Activated CD8-positive, alpha-beta memory T cell treated with anti-CD3 and anti-CD28 coated beads for 48 hours (primary cell): Measurements from ENCODE around the gene HK1.

Experiments
- DNase-seq, 3 experiments: peaks; one replicate each; pipeline ENCODE4 v3.0.0-alpha.2; 2020; ENCODE audit warnings: low read depth in 2 of 3, low spot score in 2 of 3

The HK1 gene

DNA sequence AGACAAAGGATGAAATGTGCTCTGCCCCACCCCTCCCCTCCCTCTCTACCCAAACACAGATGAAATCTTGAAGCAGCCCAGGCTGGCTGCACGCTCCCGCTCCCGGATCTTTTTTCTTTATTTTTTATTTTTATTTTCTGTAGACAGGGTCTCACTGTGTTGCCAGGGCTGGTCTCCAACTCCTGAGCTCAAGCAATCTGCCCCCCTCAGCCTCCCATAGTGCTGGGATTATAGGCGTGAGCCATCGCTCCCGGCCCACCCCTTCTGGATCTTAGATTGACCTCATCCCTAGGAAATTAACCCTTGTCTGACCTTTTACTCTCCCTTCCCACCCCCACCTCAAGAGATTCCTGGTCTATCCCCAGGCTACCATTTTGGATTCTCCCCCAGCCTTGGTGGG, 124.1 kb downstream of the HK1 start:
- DNase-seq: no peak

DNA sequence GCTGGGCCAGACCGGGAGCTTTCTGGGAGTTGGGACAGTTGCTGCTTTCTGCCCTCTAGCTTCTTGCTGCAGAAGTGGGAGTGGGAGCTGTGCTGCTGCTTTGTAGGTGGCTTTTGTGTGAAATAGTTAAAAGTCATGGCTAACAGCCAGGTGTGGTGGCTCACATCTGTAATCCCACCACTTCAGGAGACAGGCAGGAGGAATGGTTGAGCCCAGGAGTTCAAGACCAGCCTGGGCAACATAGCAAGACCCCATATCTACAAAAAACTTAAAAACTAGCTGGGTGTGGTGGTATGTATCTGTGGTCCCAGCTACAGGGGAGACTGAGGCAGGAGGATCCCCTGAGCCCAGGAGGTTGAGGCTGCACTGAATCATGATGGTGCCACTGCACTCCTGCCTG, 124.8 kb downstream of the HK1 start:
- DNase-seq: no peak

DNA sequence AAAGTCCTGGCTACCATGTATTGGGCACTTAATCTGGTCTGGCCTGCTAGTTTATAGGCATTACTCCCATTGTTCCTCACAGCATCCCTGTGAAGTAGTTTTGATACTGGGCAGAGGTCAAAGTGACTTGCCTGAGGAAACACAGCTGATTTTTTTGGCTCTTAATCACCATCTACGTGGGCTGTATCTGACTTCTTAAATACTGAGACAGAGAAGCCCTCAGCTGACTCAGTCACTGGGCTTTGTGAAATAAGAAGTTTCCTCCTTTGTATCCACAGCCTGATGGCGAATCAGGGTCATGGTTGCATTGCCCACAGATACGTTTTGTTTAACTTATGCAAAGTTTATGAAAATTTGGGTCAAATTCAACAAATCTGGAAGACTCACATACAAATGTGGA, 125.2 kb downstream of the HK1 start:
- no peak for DNase-seq

DNA sequence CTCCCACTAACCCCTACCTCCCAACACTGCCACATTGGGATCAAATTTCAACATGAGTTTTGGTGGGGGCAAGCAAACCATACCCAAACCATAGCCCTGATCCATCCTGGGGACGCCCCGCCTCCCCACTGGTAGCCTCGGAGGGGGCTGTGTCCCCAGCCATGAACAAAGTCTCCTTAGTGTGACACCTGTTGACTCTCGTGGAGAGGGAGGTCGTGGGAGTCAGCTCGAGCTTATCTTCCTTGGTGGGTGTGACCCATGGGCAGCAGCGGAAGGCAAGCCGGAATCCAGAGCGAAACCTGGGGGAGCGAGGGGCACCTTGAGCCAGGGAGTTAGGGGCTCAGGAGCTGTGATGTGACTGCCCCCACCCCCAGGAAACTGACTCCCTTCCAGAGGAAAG, 126.5 kb downstream of the HK1 start:
- no peak for DNase-seq

GRCh38 chr10:69405221-69405620, 126.9 kb downstream of the HK1 start:
- no peak for DNase-seq

GRCh38 chr10:69406302-69406811, 128.1 kb downstream of the HK1 start:
- no peak for DNase-seq

DNA sequence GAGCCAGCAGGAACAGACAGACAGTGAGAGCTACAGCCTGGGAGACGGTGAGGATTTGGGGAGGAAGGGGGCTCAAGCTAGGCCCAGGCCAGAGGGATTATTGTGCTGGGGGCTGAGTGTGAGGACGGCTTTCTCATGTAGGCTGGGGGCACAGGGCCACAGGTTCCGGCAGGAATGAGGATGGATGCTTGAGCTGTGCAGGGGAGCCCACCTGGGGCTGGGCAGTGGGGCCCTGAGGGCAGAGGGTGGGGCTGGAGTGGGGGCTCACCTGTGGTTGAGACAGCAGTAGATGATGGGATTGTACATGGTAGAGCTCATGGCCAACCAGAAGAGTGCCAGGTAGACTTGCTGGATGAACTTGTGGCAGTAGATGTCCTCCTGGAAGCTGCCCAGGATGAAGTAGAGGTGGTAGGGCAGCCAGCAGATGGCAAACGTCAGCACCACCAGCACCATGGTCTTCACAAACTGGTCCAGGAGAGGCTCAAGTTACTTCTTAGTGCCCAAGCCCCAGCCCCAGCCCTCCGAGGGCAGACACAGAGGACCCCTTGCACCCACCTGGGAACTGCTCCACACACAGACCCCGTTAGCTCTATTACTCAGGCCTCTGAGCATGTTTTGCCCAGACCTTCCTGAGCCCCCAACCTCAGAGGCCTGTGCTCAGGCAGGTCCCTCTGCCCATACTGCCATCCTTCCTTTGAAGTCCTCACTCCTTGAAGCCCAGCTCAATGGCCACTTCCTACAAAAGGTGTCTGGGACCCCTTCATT, 128.7 kb downstream of the HK1 start:
- DNase-seq: no peak

GRCh38 chr10:69407621-69408301, 129.5 kb downstream of the HK1 start:
- no peak for DNase-seq

- DNase-seq: peak; percentile 78 to 82 (median 80)
These were observed 130.3 kb downstream of the HK1 start for GRCh38 chr10:69408318-69409175.

DNA sequence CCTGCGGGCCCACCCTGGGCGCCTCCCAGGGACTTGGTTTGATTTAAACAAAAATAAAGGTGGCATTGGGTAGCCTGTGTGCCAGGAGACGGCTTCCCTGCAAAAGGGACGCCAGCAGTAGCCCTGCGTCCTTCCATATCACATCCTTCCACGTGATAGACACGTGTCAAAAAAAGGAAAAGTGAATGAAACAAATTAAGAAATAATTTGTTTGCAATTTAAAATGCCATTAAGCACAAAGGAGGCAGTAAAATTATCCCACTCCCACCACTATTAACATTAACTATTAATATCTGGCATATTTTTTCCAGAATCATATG, 130.8 kb downstream of the HK1 start:
- DNase-seq: no peak

- no peak for DNase-seq
These were observed 131.7 kb downstream of the HK1 start for GRCh38 chr10:69409968-69410367.

DNA sequence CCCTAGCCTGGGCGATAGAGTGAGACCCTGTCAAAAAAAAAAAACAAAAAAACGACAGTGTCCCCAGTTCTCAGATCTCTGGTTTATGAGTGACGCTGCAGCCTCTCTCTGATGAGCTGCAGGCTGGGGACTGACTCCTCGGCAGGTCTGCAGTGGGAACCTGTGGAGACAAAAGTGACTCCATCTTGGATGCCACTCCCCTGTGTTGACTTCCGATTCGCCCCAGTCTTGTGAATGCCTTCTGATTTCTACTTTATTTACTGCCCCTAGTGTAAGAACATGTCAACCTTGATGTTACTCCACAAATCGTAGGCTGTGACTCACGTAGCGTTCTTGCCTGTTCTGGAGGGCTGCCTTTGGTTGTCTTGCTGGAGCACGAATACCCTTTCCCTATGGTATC, 132.2 kb downstream of the HK1 start:
- no peak for DNase-seq

DNA sequence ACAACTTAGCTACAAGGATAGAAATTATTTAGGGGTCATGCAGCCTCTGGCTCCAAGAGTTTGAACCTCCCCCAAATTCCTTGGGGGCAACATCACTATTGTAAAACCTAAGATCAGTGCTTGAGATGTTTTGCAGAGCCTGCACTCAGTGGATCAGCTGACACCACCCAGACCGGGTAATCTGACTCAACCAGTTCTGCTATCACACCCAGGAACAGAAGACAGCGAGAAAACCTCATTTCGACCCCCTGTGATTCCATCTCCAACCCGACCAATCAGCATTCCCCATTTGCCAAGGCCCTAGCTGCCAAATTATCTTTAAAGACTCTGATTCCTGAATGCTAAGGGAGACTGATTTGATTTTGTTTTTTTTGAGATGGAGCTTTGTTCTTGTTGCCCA, 133.2 kb downstream of the HK1 start:
- DNase-seq: no peak

GRCh38 chr10:69412232-69412790, 134.0 kb downstream of the HK1 start:
- DNase-seq: no peak

GRCh38 chr10:69413221-69413865, 135.0 kb downstream of the HK1 start:
- DNase-seq: no peak

DNA sequence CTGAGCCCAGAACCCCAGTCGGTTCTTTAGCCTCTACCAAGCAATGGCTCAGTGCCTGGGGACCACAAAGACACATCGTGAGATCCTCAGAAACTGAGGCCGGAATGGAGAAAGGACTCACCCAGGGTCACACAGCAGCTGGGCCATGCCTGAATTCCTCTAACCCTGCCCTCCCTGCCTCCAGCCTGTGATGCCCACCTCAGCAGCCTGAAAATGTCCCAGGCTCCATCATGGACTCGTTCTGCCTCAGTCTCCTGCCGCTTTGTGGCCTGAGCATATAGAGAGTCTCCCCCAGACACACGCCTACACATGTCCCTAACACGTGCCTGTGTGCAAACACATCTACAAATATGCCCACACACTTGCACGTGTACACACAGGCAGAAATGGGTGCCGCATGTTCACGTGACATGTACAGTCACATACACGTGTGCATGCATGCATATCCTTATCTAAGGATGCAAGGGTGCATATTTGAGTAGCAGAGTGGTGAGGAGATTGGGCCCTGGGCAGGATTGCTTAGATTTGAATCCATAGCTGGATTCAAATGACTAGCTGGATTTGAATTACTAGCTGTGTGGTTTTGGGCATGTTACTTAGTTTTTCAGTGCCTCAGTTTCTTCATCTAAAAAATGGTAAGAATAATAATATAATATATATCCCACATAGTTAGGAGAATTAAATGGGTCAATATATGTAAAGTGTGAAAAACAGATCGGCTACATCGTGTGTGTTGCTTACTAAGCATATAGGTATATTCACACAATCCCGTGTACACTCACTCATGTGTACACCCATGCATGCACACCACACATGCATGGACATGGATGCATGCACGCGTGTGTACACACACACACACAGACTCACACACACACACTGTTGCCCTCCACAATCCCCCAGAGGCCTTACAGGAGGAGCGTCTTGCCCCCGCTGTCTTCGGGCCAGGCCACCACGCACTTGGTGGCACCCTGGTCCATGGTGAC, 136.0 kb downstream of the HK1 start:
- no peak for DNase-seq

DNA sequence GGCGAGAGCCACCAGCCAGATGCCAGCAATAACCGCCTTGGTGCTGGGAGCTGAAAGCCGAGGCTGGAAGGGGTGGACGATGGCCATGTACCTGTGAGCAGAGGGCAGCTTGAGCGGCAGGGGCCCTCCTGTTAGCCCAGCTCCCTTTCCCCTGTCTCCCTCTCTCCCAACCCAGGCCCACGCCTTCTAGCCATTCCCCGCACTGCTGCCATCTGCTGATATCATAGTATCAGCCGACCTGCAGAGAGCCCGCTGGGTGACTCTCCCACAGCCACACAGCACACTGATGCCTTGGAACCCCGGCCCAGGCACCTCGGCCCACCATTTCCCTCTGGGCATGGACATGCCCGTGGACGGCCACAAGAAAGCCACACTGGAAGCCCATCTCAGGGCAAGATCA, 136.8 kb downstream of the HK1 start:
- no peak for DNase-seq

- DNase-seq: no peak
These were observed 137.7 kb downstream of the HK1 start for GRCh38 chr10:69415951-69416350.

- DNase-seq: no peak
These were observed 138.4 kb downstream of the HK1 start, which contains the start of gene TACR2 for GRCh38 chr10:69416695-69417094. TACR2 (minus strand) TSS chr10:69416918; CDS start chr10:69416323, 595 bp downstream.

GRCh38 chr10:69417542-69417941, 139.2 kb downstream of the HK1 start:
- no peak for DNase-seq
